ENCODE results near the gene GNA12. TPM values are rescaled to one million over a fixed set of nuclear protein-coding genes. Genes with fewer than 3 reads are reported as not detected.
A peak's percentile ranks its signal among the peaks of the same experiment; 100 is the strongest.

Gene GNA12
- polyA plus RNA-seq, 12 donors = 22.8 to 44.9 (median 29.2) TPM; not detected in 1

GRCh38 chr7:2805213-2805944 is 38.7 kb downstream of the GNA12 start:
- DNase-seq = no peak

GRCh38 chr7:2804227-2804763 is 39.8 kb downstream of the GNA12 start:
- no peak for DNase-seq

GRCh38 chr7:2803755-2804154 is 40.4 kb downstream of the GNA12 start:
- DNase-seq = no peak

GRCh38 chr7:2803342-2803692 is 40.8 kb downstream of the GNA12 start:
- no peak for DNase-seq

GRCh38 chr7:2802504-2803341 is 41.4 kb downstream of the GNA12 start:
- no peak for DNase-seq

GRCh38 chr7:2802101-2802500 is 42.0 kb downstream of the GNA12 start:
- DNase-seq = no peak

- DNase-seq = no peak
Observed at GRCh38 chr7:2800931-2801688, 43.0 kb downstream of the GNA12 start.

GRCh38 chr7:2800220-2800930 is 43.7 kb downstream of the GNA12 start:
- no peak for DNase-seq

GRCh38 chr7:2799253-2799652 is 44.9 kb downstream of the GNA12 start:
- no peak for DNase-seq

- DNase-seq = no peak
Observed at GRCh38 chr7:2798669-2799068, 45.4 kb downstream of the GNA12 start.

- peak; percentile 83 for DNase-seq
Observed at GRCh38 chr7:2796358-2797352, 47.5 kb downstream of the GNA12 start.

GRCh38 chr7:2795906-2796305 is 48.2 kb downstream of the GNA12 start:
- DNase-seq = no peak

- no peak for DNase-seq
Observed at GRCh38 chr7:2794836-2795636, 49.1 kb downstream of the GNA12 start.

GRCh38 chr7:2792856-2793487 is 51.1 kb downstream of the GNA12 start:
- DNase-seq = no peak

- no peak for DNase-seq
Observed at GRCh38 chr7:2792235-2792634, 51.9 kb downstream of the GNA12 start.

- no peak for DNase-seq
Observed at GRCh38 chr7:2791390-2791789, 52.7 kb downstream of the GNA12 start.

GRCh38 chr7:2787251-2787951 is 56.7 kb downstream of the GNA12 start:
- DNase-seq = no peak

GRCh38 chr7:2786607-2787116 is 57.4 kb downstream of the GNA12 start:
- DNase-seq = no peak

Data from muscle of arm (tissue), 12 donors.